GM19452 (cell line): ENCODE results near the gene MCTP2.

Source experiments
- ATAC-seq: cut with Tn5 transposase; IDR thresholded peaks from one replicate; pipeline ENCODE4 v1.9.1; 2021; ENCODE audit not compliant: unreplicated experiment

Gene MCTP2

GRCh38 chr15:94348084-94348483 is 116.7 kb downstream of the MCTP2 start:
- ATAC-seq = no peak

DNA sequence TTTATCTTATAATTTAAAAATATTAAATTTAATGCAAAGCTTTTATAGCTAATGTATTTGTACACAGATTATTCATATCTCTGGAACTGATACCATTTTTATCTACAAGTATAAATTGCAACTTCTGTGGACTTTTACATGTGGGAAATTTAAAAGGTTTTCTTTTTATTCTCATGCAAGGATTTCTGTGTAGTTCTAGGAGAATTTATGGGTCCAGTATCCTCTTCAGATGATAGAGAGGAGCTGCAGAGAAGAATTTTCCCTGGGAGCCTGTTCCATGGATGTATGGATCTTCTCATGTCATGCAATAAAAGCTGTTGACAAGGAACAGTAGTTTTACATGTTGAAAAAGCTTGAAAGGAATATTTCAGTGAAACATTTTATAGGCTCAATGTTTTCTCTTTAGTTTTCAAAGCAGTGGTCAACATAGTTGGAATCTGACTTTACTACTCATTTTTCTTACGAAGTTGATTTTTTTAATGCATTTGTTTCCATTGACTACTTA is 119.7 kb downstream of the MCTP2 start:
- no peak for ATAC-seq

GRCh38 chr15:94352636-94353487 is 121.5 kb downstream of the MCTP2 start:
- no peak for ATAC-seq

DNA sequence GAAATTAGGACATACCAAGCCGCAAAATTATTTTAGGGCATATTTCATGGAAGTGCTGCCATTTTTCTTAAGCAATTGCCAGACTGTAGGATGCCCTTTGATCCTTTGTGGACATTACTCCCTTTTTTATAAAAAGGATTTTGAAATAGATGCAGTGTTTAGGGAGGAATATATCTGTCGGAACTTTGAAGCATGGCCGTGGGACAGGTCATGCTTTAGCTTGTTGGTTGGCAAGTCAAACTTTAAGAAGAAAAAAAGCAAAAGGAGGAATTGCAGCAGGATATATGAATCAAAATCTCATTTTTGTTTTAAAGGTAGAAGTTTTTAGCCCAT is 122.1 kb downstream of the MCTP2 start:
- no peak for ATAC-seq

DNA sequence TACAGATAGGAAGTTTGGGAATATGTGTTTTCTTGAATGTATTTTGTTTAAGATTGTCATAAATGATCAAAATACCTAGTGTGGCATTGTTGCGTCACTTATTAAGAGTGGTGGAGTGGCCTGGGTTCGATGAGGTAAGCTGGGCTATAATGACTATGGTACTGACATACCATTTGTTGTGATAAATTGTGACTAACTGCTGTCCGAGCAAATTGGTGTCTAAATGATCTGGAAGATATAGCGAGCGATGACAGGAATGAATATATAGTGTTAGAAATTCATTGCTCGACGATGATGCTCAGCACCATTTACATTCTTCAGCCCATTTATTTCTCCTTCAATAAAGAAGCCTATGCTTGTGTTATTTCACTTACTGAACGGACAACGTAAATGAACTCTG is 123.3 kb downstream of the MCTP2 start:
- ATAC-seq = no peak

- ATAC-seq = no peak
These were observed 128.4 kb downstream of the MCTP2 start for GRCh38 chr15:94359716-94360115.

DNA sequence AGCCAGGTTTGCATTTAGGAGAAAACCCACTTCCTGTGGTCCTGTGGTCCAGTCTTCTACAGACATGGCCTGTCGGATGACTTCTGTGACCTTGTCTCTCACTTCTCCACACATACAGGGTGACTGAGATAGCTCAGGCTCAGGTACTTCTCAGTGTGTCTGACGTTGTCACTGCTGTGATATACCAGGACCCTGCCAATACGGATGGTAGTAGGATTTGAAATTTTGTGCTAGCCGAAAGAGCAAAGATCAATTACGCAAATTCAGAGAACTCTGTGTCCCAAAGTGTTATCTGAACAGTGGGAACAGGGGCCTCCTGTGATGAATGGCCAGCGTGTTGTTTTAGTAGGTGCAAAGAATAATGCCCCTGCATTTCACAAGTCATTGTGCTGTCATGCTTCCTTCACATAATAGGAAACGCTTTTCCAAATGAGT is 128.9 kb downstream of the MCTP2 start:
- ATAC-seq = no peak

DNA sequence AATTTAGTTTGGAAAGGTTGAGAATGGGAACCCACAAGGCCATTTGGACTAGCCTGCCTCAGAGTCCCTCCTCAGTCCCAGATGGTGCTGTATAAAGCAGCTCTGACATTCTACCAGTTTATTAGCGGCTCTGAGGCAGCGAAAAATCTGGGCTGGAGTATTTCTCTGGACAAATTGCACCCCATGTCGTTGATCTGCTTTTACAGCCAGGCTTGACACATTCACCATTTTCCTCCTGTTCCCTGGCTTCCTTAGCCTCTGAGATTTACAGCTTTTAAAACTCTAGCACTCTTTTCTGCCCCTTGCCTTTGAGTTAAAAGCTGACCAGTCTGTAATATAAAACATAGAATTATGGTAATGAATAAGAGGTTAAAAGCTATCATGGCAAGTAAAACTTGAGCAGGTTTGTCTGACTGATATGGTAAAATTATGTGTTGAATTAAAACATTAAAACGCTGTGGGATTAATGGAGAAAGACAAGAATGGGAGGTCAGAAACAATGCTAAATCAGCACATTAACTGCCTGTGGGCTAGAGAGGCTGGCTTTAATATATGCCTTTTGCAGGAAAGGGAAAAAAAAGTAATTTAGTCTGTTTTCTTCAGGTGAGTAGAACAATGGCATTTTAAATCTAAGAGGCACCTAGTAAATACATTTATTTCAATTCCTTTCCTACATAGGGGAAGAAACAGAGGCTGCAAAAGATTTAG is 131.2 kb downstream of the MCTP2 start:
- no peak for ATAC-seq

DNA sequence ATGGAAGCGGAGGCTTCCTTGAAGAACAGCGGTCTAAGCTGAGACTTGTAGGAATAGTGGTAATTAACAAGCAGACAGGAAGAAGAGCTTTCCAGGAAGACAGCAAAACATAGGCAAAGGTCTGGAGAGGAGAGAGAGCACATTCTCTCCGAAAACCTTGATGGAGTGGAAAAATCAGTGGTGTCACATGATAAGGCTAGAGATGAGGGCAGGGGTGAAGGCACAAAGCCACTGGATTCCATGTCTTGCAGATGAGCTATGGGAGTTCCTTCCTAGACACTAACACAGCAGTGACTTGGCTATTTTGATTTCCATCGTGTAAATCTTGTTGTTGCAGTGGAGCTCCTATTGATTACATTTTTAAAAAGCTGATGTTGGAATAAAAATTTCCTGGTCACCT is 132.0 kb downstream of the MCTP2 start:
- ATAC-seq = no peak

GRCh38 chr15:94366781-94367180 is 135.4 kb downstream of the MCTP2 start:
- ATAC-seq = no peak

- no peak for ATAC-seq
These were observed 136.6 kb downstream of the MCTP2 start for GRCh38 chr15:94367726-94368535.

GRCh38 chr15:94370206-94370935 is 139.0 kb downstream of the MCTP2 start:
- no peak for ATAC-seq

- no peak for ATAC-seq
These were observed 139.6 kb downstream of the MCTP2 start for GRCh38 chr15:94370936-94371285.

DNA sequence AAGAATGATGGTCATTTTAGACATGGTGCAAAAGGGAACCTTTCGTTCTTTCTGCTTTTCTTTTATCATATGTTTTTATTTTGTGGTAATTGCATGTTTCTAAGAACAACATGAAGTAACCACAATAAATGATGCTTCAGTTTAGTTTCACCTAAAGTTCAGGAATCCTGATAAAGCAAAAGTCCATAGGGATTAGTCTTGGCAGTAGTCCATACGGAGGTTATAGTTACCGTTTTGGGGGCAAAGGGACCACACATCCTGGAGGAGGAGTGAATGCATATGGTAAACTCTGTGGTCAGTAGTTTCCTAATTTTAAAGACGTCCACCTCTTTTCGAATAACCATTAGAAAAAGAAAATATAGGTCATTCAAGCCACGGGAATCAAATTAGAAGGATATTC is 141.5 kb downstream of the MCTP2 start:
- no peak for ATAC-seq

DNA sequence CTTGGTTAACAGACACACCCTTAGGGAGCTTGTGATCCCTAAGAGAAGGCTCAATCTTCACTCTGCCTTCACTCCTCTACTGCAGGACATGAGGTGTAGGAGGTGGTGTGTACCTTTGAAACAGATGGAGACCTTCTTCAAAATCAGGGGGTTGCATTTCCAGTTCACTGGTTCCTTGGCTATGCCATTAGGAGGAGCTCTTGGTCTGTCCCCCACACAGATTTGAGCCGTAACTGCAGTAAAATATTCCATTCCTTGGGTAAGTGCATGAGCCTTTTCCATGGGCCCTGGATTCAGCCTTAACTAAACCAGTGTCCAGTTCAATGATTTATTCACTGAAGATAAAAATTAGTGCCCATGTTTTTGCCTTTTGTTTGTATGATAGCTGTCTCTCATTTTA is 144.6 kb downstream of the MCTP2 start:
- ATAC-seq = no peak

DNA sequence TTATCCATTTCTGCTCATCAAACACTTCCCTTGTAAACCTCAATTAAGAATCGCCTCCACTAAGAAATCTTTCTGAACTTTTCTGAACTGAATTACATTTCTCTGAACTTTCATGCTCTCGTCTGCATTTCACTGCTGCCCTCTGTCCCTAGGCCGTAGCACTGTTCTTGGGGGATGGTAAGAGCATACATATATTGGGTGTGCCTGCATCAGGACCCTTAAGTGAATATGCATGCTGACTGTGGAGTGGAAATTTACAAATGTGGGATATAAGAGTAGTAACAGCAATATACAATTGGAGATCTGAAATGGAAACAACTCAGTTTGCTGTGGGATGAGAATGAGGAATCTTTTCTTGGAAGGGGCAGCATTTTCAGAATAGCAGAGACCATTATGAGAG is 148.6 kb downstream of the MCTP2 start:
- no peak for ATAC-seq

DNA sequence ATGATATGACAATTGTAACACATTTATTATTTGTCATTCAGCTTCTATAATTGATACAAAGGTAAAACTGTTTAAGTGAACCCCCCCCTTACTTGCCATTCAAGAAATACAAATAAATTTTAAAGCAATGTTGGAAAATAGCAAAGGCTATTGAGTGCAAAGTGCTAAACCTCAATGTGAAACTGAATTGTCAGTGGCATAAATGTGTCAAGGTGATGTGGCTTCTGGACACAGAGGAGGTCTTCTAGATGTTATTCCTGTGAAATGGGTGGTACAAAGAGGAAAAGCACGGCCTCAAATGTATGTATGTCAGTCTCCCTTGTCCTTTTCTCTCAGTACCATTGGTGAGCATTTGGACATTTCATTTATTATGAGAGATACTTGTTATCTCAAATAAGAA is 149.4 kb downstream of the MCTP2 start:
- ATAC-seq = no peak

GRCh38 chr15:94381384-94381783 is 150.0 kb downstream of the MCTP2 start:
- ATAC-seq = no peak

- no peak for ATAC-seq
These were observed 151.7 kb downstream of the MCTP2 start for GRCh38 chr15:94383041-94383440.

- ATAC-seq = no peak
These were observed 152.3 kb downstream of the MCTP2 start for GRCh38 chr15:94383706-94384105.

DNA sequence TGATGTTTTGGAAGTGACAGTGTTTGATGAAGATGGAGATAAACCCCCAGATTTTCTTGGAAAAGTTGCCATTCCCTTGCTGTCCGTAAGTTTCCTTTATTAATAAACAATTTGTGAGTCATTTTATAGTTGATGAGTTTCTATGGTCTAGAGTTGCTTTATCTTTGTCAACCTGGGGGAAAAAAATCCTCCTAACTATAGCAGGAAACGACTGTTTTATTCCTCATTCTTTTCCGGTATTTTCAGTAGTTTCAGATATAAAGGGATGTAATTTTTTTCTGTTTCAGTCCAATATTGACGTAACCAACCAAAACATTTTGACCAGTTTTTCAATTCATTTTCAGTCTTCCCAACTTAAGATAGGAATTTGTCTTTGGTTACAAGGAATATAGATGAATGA is 154.1 kb downstream of the MCTP2 start:
- no peak for ATAC-seq
